ENCODE results near the gene LRBA. TPM values are rescaled to one million over a fixed set of nuclear protein-coding genes. Genes with fewer than 3 reads are reported as not detected.

The LRBA gene
- total and polyA plus RNA-seq, 9 of the 15 experiments (the other 6 are each of a cell fraction or from before 2014, with no cell fraction given): 24.2 to 88.7 (median 59.7) TPM

GRCh38 chr4:151014521-151015458, at the start of gene LRBA (continued):
- no peak for TF ChIP-seq SIX5 (IDR thresholded peaks at IDR 0.05; ENCODE audit: borderline replicate concordance in 1 of 2, insufficient read depth in 1 of 2, low read depth in 1 of 2, low read length in 2 of 2)
- TF ChIP-seq STAT5A (IDR thresholded peaks at IDR 0.05; ENCODE audit: borderline replicate concordance, low read length): no peak
- TF ChIP-seq HMG20A (CRISPR knock-in tag; conservative IDR thresholded peaks at IDR 0.05): no peak
- no peak for TF ChIP-seq ZNF175 (CRISPR knock-in tag; IDR thresholded peaks at IDR 0.05; ENCODE audit: low read depth)
- no peak for TF ChIP-seq DIDO1 (tag; IDR thresholded peaks at IDR 0.05; ENCODE audit: low read depth)
- TF ChIP-seq TBP (optimal IDR thresholded peaks at IDR 0.05; ENCODE audit: low read depth, low read length): peak; percentile 49
- peak; percentile 13; the same call in 1 of the 2 replicates for TF ChIP-seq MYC (IDR thresholded peaks at IDR 0.05; ENCODE audit: low read depth, low read length)
- 0 out of 2 replicates have a peak, but pooled peaks have one; percentile 30 for TF ChIP-seq MYC (CRISPR knock-in tag; IDR thresholded peaks at IDR 0.05; ENCODE audit: borderline replicate concordance, low read depth)
- TF ChIP-seq, protein P1, sequence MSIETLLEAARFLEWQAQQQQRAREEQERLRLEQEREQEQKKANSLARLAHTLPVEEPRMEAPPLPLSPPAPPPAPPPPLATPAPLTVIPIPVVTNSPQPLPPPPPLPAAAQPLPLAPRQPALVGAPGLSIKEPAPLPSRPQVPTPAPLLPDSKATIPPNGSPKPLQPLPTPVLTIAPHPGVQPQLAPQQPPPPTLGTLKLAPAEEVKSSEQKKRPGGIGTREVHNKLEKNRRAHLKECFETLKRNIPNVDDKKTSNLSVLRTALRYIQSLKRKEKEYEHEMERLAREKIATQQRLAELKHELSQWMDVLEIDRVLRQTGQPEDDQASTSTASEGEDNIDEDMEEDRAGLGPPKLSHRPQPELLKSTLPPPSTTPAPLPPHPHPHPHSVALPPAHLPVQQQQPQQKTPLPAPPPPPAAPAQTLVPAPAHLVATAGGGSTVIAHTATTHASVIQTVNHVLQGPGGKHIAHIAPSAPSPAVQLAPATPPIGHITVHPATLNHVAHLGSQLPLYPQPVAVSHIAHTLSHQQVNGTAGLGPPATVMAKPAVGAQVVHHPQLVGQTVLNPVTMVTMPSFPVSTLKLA (conservative IDR thresholded peaks at IDR 0.05): peak in 1 of 2 experiments; percentile 3; a peak in 1 of 4 replicates
- TF ChIP-seq ZKSCAN3 (CRISPR knock-in tag; IDR thresholded peaks at IDR 0.05): no peak
- peak in 1 of 2 experiments; percentile 55; a peak in 2 of 4 replicates for TF ChIP-seq HDAC1 (IDR thresholded peaks at IDR 0.05)
- TF ChIP-seq FOSL1 (tag; conservative IDR thresholded peaks at IDR 0.05): peak; percentile 39; the same call in 1 of the 2 replicates
- TF ChIP-seq, protein P2, sequence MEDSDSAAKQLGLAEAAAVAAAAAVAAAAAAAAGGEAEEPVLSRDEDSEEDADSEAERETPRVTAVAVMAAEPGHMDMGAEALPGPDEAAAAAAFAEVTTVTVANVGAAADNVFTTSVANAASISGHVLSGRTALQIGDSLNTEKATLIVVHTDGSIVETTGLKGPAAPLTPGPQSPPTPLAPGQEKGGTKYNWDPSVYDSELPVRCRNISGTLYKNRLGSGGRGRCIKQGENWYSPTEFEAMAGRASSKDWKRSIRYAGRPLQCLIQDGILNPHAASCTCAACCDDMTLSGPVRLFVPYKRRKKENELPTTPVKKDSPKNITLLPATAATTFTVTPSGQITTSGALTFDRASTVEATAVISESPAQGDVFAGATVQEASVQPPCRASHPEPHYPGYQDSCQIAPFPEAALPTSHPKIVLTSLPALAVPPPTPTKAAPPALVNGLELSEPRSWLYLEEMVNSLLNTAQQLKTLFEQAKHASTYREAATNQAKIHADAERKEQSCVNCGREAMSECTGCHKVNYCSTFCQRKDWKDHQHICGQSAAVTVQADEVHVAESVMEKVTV (CRISPR knock-in tag; IDR thresholded peaks at IDR 0.05): no peak
- peak; percentile 63 for TF ChIP-seq BRD9 (IDR thresholded peaks at IDR 0.05; ENCODE audit: low read depth, partially characterized antibody)
- TF ChIP-seq POLR2G (IDR thresholded peaks at IDR 0.05; ENCODE audit: low read depth, low read length): no peak
- no peak for TF ChIP-seq ZNF644 (tag; IDR thresholded peaks at IDR 0.05; ENCODE audit: low read depth)
- peak in 1 of 2 experiments; percentile 28; a peak in 1 of 4 replicates for TF ChIP-seq RCOR1 (IDR thresholded peaks at IDR 0.05; ENCODE audit: borderline replicate concordance in 1 of 2, low read depth in 2 of 2, low read length in 2 of 2)
- TF ChIP-seq PCBP2 (IDR thresholded peaks at IDR 0.05; ENCODE audit: low read depth, low read length, poor library complexity, severe bottlenecking): no peak
- no peak for TF ChIP-seq ZNF655 (CRISPR knock-in tag; IDR thresholded peaks at IDR 0.05)
- TF ChIP-seq ZNF561 (CRISPR knock-in tag; conservative IDR thresholded peaks at IDR 0.05): no peak
- no peak for TF ChIP-seq HNRNPLL (IDR thresholded peaks at IDR 0.05; ENCODE audit: low read depth, low read length, poor library complexity, severe bottlenecking)
- peak; percentile 23; the same call in 1 of the 2 replicates for TF ChIP-seq BCOR (IDR thresholded peaks at IDR 0.05)

Measured in K562 (cell line).